Measurements from ENCODE around the gene CNTN4.
"Not testable (repeated sequence)": the region's sequence is repeated elsewhere in the genome, so short reads cannot be mapped to it uniquely, and the experiment has no call there.

The CNTN4 gene

DNA sequence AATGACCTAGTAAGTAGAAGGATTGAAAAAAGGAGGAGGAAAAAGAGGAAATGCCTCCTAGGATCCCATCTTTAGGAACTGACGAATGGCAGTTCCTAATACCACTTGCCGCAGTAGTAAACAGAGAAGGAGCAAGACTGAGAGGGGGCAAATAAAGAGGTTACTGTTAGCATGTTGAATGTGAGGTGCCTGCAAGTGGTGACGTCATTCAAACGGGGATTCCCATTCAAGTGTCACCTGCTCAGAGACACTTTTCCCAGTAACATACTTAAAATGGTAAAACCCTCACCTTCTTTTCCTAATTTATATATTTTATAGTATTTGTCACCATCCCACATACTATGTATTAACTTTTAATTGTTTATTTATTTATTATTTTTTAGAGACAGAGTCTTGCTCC, 832.6 kb downstream of the CNTN4 start:
- DNase-seq, result no peak

DNA sequence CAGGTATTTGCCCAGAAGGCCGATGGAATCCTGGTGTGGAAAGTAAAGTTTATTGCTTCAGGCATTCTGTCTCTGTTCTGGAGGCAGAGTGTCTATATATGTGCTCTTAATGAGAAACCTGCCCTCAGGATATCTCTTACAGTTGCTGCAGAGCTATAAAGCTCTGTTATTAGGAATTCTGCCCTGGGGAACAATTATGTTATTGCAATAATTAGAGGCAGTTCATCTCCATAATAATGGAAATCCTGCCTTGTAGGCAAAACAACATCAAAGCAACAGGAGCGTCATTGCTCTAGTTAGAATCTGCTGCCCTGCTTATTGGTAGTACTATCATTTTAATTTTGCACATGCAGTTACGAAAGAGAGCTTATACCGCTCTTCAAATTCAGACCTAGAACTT, 835.9 kb downstream of the CNTN4 start:
- DNase-seq, result no peak

DNA sequence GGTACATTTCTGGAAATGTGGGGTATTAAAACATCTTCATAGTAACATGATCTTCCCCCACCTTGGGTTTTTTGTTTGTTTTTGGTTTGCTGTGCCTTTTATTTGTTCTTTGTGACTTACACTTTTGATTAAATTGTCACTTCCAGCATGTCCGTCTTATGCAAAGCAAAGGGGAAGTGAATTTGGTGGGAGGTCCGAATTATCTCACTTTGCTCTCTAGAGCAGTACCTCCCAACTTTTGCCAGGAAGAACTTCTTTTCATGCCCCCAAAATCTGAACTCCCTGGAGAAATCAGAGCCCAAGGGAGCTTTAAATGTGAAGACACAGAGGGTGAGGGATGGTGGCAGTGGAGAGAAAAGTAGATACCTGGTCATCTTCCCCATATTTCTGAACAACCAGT, 838.4 kb downstream of the CNTN4 start:
- no peak for DNase-seq

DNA sequence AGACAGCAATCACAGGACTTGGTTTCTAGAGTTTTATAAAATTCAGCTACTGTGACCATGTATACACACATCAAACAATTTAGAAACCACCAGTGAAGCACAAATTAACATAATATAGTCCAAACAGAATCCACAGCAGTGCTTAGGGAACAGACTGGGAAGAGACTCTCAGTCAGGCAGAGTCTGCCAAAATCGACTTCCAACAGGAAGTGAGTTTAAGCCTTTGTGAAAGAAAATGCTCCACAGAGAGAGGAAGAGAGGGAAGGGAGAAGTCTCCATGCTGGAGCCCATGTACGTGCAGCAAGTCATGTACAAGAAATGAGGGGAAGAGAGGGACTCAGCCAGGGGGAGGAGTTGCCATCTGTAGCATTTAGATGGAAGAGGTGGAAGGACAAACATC, 838.9 kb downstream of the CNTN4 start:
- DNase-seq, result peak; percentile 13

DNA sequence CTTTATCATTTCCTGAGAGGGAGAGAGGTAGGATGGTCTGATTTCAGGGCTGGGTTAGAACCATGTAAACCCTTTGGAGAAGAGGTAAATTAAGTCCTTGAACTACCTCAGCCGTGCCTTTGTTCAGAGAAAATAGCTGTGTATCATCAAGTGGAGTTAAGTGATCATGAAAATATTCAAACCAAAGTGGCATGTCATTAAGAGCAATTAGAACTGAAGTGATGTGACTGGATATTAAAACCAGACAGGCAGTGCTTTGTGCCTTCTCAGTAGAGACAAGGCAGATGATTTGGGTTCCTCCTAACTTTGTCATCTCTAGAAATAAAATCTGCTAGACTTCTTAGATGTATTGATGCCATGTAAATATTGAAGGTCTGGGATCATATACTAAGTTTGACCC, 840.0 kb downstream of the CNTN4 start:
- no peak for DNase-seq

DNA sequence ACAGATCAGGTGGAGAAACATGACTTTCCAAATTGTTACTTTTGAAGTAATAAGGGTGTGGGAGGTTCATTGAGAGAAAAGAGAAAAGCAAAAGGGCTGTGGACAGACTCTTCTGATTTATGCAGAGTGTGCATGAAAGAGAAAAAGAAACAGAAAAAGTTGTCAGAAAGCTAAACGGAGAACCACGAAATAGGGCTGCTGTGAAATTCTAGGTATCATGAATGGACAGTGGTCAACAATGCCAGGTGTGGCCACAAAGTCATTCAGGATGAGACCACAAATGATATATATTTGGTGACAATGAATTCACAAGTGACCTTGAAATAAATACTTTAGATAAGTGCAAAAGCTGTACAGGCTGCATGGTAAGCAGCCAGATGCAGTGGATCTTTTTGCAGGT, 841.4 kb downstream of the CNTN4 start:
- no peak for DNase-seq

DNA sequence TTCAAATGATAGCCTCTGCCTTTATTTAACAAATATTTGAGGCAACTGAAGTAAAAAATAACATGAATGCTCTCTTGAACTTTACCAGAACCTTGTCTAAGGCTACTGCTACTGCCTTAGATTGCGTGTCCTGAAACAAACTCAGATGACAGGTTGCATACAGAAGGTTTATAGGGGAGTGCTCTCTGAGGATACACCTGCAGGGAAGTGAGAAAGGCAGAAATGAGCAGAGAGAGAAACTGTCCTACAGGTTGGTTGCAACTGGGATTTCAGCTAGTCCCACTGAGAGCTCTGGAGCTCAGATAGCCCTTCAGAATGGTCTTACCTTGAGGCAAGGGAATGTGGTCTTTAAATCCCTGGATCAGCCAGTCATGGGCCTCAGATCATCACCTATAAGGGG, 846.0 kb downstream of the CNTN4 start:
- DNase-seq, result no peak

DNA sequence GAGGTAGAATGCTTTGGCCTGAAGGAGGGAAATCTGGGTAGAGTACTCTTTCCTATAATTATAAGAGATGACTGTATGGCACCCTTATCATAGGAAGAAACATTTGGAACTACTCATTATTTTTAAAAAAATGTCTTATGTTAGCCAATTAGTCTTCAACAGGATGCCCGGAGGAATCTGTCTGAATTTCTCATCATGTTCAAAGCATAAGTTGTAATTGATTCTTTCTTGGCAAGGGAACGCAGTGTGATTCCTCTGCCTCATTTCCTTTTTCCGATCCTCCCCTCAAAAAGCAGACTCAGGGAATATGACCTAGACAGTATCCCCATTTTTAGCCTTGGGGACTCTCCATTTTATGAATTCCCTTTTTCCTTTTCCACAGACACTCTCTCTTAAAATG, 846.5 kb downstream of the CNTN4 start:
- no peak for DNase-seq

DNA sequence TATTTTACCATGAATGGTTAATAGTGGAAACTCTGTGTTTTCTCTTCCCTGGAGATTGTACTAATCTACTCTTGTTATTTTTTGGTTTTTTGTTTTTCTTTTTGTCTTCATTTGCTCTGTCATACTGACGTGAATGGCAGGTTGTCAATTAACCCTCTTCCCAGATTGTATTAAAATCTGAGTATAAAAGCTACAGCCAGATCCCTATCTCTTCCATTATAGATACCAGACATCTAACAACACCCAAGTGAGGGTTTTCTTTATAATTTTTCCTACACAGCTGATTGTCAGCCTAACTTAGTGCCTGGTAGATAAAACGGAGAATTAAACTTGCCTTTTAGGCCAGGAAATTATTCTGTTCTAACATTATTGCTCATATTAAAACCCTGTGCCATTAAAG, 848.9 kb downstream of the CNTN4 start:
- DNase-seq, result no peak

DNA sequence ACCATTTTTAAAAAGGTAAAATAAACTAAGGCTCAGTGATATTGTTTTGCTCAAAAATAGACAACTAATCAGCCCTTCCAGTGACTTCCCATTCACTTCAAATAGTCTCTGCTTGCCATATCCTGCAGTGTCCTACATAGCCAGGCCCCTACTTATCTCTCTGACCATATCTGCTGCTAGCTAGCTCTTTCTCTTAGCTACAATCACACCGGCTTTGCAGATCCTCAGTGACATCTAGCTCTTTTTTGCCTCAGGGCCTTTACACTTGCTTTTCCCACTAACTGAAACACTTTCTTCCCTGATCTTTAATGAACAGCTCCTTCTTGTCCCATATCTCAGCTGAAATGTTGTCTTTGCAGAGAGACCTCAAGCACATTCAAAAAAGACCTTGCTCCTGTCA, 850.2 kb downstream of the CNTN4 start:
- no peak for DNase-seq

DNA sequence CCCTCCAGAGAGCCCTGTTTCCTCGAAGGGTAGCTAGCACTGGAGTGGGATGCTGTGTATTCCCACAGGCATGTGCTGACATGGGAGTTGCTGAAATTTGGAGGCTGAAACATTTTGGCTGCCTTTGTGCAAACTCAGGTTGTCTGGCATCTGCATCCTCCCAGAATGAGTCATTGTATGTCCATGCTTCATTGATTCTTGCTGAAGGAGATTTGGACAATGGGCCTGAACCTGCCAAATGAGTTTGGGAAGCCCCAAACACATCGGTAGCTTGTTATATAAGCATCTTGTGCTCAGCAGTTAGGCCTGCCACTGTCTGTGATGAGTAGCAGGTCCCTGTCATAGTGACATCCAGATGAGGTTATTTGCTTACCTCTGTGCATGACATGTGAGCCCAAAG, 851.5 kb downstream of the CNTN4 start:
- peak; percentile 9 for DNase-seq

DNA sequence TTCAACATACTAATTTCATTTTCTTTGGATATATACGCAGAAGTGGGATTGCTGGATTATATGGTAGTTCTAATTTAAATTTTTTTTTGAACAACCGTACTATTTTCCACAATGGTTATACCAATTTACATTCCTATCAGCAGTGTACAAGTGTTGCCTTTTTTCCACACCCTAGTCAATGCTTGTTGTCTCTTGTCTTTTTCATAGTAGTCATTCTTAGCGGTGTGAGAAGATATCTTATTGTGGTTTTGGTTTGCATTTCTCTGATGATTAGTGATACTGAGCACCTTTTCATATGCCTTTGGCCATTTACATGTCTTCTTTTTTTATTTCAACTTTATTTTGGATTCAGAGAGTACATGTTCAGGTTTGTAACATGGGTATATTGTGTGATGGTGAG, 858.4 kb downstream of the CNTN4 start:
- DNase-seq, result no peak

DNA sequence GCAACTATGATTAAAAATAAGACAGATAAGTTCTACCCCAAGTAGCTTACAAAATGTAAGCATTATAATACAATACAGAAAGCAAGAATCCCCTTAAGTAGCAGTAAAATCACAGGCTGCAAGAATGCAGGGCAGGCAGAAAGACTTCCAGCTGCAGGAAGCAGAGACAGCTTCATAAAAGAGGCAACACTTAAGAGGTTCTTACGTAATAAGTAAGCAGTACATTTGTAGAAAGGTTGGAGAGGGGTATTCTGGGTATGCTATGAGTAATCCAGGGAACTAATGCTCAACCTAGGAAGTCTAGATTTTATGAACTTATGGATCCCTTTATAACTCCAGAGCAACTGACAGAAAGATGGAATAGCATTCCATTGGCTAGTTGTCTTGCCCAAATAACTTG, 859.9 kb downstream of the CNTN4 start:
- DNase-seq, result no peak

DNA sequence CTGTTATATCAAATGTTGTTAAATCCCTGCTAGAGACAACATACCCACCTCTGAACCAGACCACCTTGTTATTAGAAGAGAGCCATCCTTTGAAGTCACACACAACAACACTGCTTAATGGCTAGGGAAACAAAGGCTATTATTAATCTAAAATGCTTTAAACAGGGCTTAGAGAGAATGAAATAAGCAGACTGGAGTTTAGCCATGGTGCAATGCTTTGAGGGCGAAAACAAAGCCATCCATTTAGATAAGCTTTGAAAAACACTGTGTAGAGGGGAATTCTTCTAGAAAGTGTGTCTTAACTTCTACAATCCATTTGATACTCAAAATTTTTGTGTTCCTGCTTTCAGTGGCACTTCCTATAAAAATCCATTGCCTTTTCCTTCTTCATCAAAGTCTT, 862.9 kb downstream of the CNTN4 start:
- no peak for DNase-seq

DNA sequence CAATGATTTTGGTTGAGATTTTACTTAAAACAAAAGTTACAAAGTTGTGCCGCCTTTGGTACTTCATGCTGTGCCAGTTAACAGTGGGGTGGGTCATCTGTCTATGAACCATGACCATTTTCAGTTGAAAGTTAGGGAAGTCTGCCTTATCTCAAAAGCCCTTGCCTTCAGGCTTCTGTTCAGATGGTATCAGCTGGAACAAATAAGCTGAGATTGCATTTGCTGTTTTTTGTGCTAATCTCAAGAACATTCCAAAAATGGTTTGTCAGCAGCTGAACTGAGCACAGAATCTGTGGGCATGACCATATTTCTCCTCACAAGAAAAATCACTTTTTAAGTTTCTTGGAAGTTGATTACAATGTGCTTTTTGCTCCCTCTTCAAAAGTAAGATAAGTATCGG, 869.2 kb downstream of the CNTN4 start:
- no peak for DNase-seq

DNA sequence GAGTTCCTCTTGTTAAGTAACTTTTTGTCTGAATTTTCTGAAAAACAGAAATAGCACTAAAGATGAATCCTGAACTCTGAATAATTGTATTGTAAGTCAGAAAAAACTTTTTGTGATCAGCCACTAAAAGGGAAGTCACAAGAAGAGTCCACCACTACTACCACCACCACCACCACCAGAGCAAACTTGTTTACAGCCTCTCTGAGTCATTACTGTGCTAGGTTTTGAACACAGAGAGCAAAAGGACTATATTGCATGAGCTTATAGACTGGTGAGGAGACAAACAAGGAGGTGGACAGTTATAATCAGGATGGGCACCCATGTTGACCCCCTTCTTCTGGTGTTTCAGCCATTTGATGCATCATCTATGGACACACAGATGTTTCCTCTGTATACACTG, 869.8 kb downstream of the CNTN4 start:
- no peak for DNase-seq

DNA sequence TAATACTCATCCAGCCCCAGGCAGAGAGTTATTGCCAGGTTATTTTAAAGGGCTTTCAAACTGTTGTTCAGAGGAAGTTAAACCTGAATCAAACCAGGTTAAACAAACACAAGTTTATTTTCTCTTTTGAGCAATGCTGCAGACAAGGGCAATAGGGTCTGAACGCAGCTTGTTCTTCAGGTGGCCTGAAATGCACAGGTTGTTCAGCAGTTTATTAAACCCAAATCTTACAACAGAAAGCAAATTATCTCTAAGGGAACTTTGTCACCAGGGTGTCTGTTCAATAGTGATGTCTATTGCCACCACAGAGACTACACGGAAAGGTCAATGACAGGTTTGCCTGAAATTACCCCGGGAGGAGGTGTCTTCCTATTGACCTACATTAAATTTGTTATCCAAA, 877.5 kb downstream of the CNTN4 start:
- DNase-seq, result no peak

DNA sequence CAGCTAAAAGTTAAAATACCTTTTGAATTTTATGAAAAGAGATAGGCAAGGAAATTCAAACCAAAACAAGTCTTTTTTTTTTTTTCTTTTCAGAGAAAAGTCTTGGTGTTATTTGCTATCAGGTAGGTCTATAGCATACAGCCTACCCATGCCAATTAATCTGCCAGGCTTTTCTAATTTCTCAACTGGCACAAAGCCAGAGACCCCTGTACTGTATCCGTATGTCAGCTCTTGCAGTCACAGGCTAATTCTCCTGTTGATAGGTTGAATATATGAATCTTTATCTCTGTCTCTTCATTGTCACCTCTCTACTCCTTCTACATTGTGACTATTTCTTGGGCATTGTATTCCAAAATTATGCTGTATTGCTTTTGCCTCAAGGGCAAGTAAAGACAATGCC, 878.1 kb downstream of the CNTN4 start:
- no peak for DNase-seq

DNA sequence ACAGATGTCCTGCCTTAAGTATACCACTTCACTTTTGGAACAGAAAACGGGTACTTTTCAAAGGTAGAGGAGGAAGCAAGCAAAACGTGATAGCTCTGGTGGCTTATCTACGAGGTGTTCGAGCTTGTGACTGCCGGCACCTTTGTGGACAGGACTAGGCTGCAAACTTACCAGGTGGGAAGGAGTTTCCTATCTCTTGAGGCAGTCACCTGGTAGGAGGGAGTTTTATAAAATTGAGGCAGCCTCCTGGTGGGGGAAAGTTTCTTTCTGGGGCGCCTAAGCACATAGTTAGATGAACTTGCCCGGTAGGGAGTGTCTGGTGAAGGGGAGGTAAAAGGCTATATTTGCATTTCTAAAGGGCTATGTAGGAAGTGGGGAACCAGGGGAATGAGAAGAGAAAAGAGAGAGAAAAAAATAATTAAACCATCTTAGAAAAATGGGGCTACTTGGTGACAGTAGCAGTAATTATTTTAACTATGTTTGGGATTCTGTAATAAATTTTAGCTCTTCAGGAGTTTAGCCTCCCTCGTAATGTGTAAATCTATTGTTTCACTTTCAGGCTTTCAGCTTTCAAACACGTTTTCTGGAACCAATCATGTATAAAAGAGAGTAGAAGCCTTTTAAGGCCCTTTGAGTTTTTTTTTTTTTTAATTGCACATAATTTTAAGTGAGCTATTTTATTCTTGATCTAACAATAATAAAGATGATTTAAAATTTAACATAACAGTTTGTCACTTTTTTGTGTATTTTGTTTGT, 880.5 kb downstream of the CNTN4 start:
- DNase-seq, result no peak

DNA sequence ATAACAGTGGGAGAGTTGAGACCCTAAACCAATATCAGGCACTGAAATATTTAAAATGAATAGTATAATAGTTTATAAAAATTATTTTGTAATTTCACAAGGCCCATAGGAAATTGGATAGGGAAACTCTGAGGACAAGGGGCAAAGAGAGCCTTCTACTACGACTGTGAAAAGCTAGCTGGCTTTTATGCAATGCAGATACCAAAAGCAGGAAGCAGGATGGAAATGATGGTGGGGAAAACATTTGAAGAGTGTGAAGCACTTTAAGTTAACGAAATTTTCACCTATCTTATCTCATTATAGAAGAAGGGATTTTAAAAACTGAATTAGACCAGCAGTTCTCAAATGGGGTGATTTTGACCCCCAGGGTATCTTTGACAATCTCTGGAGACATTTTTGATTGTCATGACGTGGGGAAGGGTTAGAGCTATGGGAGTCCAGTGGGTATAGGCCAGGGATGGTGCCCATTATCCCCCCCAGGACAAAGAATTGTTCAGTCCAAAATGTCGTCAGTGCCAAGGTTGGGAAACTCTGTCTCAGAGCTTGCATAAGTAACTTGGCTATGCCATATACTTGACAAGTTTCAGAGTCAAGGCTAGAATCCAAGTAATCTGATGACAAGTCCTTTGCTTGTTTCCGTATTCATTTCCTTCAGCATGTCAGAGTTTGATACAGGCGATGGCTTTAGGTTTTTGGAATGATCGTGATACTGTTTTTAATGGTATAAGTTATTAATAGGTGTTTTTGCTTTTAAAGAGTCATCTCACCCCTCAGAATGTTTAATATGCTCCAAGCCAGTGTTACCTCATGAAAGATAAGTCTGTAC, 885.6 kb downstream of the CNTN4 start:
- no peak for DNase-seq

DNA sequence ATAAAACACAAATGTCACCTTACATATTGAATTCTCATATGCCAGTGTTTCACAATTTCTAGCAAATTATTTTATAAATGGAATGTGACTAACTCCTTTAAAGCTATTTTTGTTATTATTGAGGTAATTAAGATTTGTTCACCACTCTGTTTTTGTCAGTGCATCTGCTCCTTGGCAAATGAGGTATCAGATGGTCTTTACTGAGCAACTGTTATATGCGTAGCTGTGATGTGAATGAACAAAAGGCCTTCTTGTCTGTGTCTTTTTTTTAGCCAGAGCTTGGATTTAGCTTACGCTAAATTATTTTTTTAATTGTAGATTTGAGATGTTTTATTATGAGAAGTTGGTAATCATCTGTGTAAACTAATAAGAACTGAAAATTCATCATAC, 886.2 kb downstream of the CNTN4 start:
- DNase-seq, result no peak

DNA sequence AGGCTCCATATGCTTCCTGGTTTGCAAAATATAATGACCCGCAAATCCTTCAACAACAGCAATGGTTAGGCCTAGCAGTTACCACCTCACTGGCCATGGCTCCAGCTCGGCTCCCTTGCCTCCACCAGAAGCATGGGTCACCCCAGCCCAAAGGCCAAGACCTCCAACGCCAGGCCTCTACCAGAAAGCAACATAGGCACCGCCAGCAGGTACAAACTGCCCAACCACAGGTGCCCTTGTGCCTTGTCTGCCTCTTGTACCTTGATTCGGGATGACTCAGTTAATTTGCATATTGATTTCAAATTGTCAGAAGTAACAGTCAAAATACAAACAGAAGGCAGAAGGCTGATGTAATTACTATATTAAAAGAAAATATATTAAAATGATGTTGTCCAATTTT, 886.8 kb downstream of the CNTN4 start:
- no peak for DNase-seq

DNA sequence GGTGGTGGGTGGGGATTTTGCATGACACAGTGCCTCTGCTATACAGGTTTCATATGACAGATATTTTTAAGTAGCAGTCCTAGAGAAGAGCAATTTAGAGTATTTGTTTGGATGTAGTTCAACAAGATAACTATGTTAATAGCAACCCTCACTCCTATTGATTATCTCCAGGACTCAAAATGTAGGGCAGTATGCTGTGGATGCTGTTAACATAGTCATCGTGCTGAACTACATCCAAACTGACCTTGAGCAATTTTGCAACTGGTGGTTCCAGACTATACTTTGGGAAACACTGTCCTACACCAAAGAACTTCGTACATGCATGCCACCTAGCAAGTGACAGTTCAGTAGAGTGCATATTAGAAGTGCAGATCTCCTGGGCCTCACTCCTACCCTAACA, 893.9 kb downstream of the CNTN4 start:
- DNase-seq, result no peak

DNA sequence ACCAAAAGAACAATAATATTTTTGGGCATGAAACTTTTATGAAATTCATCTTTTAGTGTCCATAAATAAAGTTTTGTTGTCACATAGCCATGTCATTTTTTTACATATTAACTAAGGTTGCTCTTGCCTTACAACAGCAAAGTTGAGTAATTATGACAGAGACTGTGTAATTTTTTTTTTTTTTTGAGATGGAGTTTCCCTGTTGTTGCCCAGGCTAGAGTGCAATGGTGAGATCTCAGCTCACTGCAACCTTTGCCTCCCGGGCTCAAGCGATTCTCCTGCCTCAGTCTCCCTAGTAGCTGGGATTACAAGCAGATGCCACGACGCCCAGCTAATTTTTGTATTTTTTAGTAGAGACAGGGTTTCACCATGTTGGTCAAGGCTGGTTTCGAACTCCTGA, 894.5 kb downstream of the CNTN4 start:
- not testable (repeated sequence) for DNase-seq

DNA sequence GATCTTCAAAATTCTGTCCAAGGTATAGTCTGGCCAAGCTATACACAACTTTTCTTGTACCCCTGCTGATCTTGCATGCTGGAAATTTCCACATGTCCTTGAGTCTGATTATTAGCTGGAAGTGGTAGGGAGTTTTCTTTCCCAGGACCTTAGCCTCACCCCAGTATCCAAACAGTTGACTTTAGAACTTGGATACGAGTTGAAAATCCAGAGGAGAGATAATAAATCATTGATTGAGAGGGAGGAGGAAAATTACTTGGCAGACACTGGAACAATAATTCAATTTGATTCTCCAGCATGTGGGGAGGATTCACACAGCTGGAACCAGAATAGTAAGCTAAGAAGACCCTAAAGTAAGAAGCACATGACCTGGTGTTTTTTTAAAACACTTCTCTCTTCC, 895.1 kb downstream of the CNTN4 start:
- no peak for DNase-seq

Measured in fibroblast of upper back skin (primary cell).